Ovary (tissue), 9 donors: ENCODE data around the gene DYRK2. TPM values are rescaled to one million over a fixed set of nuclear protein-coding genes. Genes with fewer than 3 reads are reported as not detected.

Source experiments
- DNase-seq, 5 donors: peaks; one replicate each; pipeline ENCODE4 v3.0.0-alpha.2; 2019 to 2020
- H3K27ac ChIP-seq, 2 donors: fragments of 200-600 bp; one replicate each; pipeline versions ENCODE4 v1.5.1 to v1.8.0; 2019 to 2022
- H3K27me3 ChIP-seq: fragments of 200-600 bp; one replicate; pipeline ENCODE4 v1.8.0; 2022
- H3K36me3 ChIP-seq: fragments of 200-600 bp; sonication (generic); one replicate; pipeline ENCODE4 v1.5.1; 2019
- H3K4me1 ChIP-seq: one replicate; pipeline ENCODE4 v1.8.1; 2013; ENCODE audit warnings: mild to moderate bottlenecking, moderate library complexity; ENCODE audit not compliant: insufficient read depth
- H3K4me3 ChIP-seq: fragments of 200-600 bp; sonication (generic); one replicate; pipeline ENCODE4 v1.5.1; 2017
- H3K9me3 ChIP-seq, 2 donors: fragments of 200-600 bp in 1 of 2; sonication (generic) in 1 of 2; one replicate each; pipeline versions ENCODE4 v1.5.1 to v1.8.1; 2013 to 2019; ENCODE audit warnings: mild to moderate bottlenecking in 1 of 2, moderate library complexity in 1 of 2
- CTCF ChIP-seq, 3 donors: fragments of 450-650 bp in 2 of 3; fragments of 200-600 bp in 1 of 3; IDR thresholded peaks; one replicate each; pipeline versions ENCODE4 v1.5.1 to v1.8.0; 2016 to 2022; ENCODE audit warnings: antibody characterized with exemption in 3 of 3, mild to moderate bottlenecking in 1 of 3
- EP300 ChIP-seq: sonication (generic); formaldehyde crosslinking; IDR thresholded peaks from one replicate; pipeline ENCODE4 v1.6.1; 2017; ENCODE audit warnings: antibody characterized with exemption
- POLR2A ChIP-seq: fragments of 450-650 bp; IDR thresholded peaks from one replicate; pipeline ENCODE4 v1.6.1; 2017; ENCODE audit warnings: antibody characterized with exemption, mild to moderate bottlenecking, moderate library complexity
- WGBS, 3 donors: extraction: QIAGEN DNeasy Blood & Tissue Kit in 1 of 3; methylation state at CpG; one replicate each; pipeline versions ENCODE4 v1.1.5 to v1.1.7; 2013 to 2017; 5-methylcytosine and 5-hydroxymethylcytosine counted together
- intact Hi-C, 4 donors: fragments of 100-400 bp; cut with DNase I; formaldehyde crosslinking; loops; one replicate each; pipeline versions ENCODE4 v1.11.0 to v1.15.1; 2022 to 2023
- polyA plus RNA-seq, 2 donors: library from polyadenylated mRNA; stranded (reverse); fragments of 200-250 nt in 1 of 2; fragments of 350-450 nt in 1 of 2; fragmentation: Illumina TruSeq in 1 of 2; extraction: RNeasy Lipid Tissue Mini Kit (QIAGEN cat#74804) in 1 of 2; gene quantifications; one replicate each; pipeline ENCODE4 v1.2.3, GENCODE V29; 2013 to 2014
- total RNA-seq, 7 donors: library from RNA; depleted of rRNA in 2 of 7; stranded (reverse); fragments of >200 nt in 2 of 7; fragmentation: NEBNext Ultra II Directional in 3 of 7; extraction: Animal tissue kit (Norgen Biotek cat#: 25700) in 3 of 7; gene quantifications; one replicate each; pipeline versions ENCODE4 v1.1.0 to v1.2.4, GENCODE V29; 2016 to 2023
- donor health status: DM: no; HTN: no; CAD: no; lungs with moderate emphysema.
- donor health status: DM: no; HTN: no; CAD: no.
- donor health status: Bipolar disorder and iron deficiency.
- donor health status: DM: yes; HTN: yes; CAD: no.
- donor health status: DM: no; HTN: no; CAD: no.
- donor health status: DM: yes; HTN: yes; CAD: no.

The DYRK2 gene
- total and polyA plus RNA-seq, 9 donors: 7.4 to 23.6 (median 17.7) TPM

- WGBS, 3 donors: 89 to 92% (median 90%) methylated on average over 2 of the region's 2 CpGs
- no peaks in the 10 kb centered on the region for H3K36me3 ChIP-seq
- no peaks in the 10 kb centered on the region for H3K4me1 ChIP-seq
- intact Hi-C loops: no loop called here
- DNase-seq: no peak
- H3K4me3 ChIP-seq: no peak overlapping the region
- TF ChIP-seq EP300: no peak
- TF ChIP-seq POLR2A: no peak
- TF ChIP-seq CTCF (IDR thresholded peaks at IDR 0.05): no peak
- H3K27me3 ChIP-seq: no peaks in the 10 kb centered on the region
- H3K27ac ChIP-seq: no peak overlapping the region
- H3K9me3 ChIP-seq: no peaks in the 10 kb centered on the region
Measured at GRCh38 chr12:67701121-67701520, 52.6 kb downstream of the DYRK2 start.

GRCh38 chr12:67702136-67702535, 53.6 kb downstream of the DYRK2 start:
- intact Hi-C loops: no loop called here
- Histone ChIP-seq H3K36me3 (no peaks in the 10 kb centered on the region), H3K27me3 (no peaks in the 10 kb centered on the region), H3K4me3 (no peak overlapping the region), H3K27ac (no peak overlapping the region), H3K4me1 (no peaks in the 10 kb centered on the region), H3K9me3 (no peaks in the 10 kb centered on the region)
- DNase-seq: no peak
- TF ChIP-seq CTCF (IDR thresholded peaks at IDR 0.05) (no peak), POLR2A (no peak), EP300 (no peak)
- WGBS, 3 donors: 95 to 100% (median 100%) methylated on average over 1 of the region's 1 CpG

GRCh38 chr12:67704071-67704470, 55.5 kb downstream of the DYRK2 start:
- Histone ChIP-seq H3K27me3 (no peaks in the 10 kb centered on the region), H3K4me1 (no peaks in the 10 kb centered on the region), H3K4me3 (no peak overlapping the region), H3K9me3 (no peaks in the 10 kb centered on the region), H3K36me3 (no peaks in the 10 kb centered on the region), H3K27ac (no peak overlapping the region)
- DNase-seq: no peak
- intact Hi-C loops: no loop called here
- WGBS, 3 donors: 86 to 90% (median 88%) methylated on average over 4 of the region's 4 CpGs
- TF ChIP-seq CTCF (IDR thresholded peaks at IDR 0.05): no peak
- TF ChIP-seq POLR2A: no peak
- no peak for TF ChIP-seq EP300

- no peaks in the 10 kb centered on the region for H3K9me3 ChIP-seq
- H3K27me3 ChIP-seq: no peaks in the 10 kb centered on the region
- intact Hi-C loops: no loop called here
- no peak for DNase-seq
- no peak overlapping the region for H3K27ac ChIP-seq
- 55 to 59% (median 58%) methylated on average over 6 of the region's 6 CpGs for WGBS, 3 donors
- no peak overlapping the region for H3K4me3 ChIP-seq
- no peak for TF ChIP-seq POLR2A
- no peak for TF ChIP-seq CTCF (IDR thresholded peaks at IDR 0.05)
- TF ChIP-seq EP300: no peak
- H3K4me1 ChIP-seq: no peaks in the 10 kb centered on the region
- no peaks in the 10 kb centered on the region for H3K36me3 ChIP-seq
Measured at GRCh38 chr12:67705394-67706370, 57.1 kb downstream of the DYRK2 start.
